Inferior parietal cortex (tissue), 1 donor: ENCODE measurements around the gene SNPH.
"Not testable (repeated sequence)": the region's sequence is repeated elsewhere in the genome, so short reads cannot be mapped to it uniquely, and the experiment has no call there.

ENCODE experiments used
- DNase-seq: peaks from one replicate; pipeline ENCODE4 v3.0.0-alpha.2; 2016; ENCODE audit errors: extremely low spot score

SNPH gene

GRCh38 chr20:1338801-1339200 lies 72.7 kb downstream of the SNPH start:
- no peak for DNase-seq

- no peak for DNase-seq
Observed at GRCh38 chr20:1341561-1342265, 75.6 kb downstream of the SNPH start.

- DNase-seq = not testable (repeated sequence)
Observed at GRCh38 chr20:1343446-1344124, 77.5 kb downstream of the SNPH start.

GRCh38 chr20:1345030-1345755 lies 79.1 kb downstream of the SNPH start:
- no peak for DNase-seq

GRCh38 chr20:1345756-1346093 lies 79.6 kb downstream of the SNPH start:
- DNase-seq = no peak

GRCh38 chr20:1346315-1346969 lies 80.3 kb downstream of the SNPH start:
- no peak for DNase-seq

GRCh38 chr20:1353956-1354355 lies 87.9 kb downstream of the SNPH start:
- DNase-seq = no peak

- DNase-seq = no peak
Observed at GRCh38 chr20:1357921-1358671, 92.0 kb downstream of the SNPH start.
